GM12878 (cell line): ENCODE measurements around the gene TNFRSF11A.

Source experiments
- CTCF ChIP-seq, 3 experiments: IDR thresholded peaks in 2 of 3; conservative IDR thresholded peaks in 1 of 3; 2 replicates each; pipeline ENCODE4 v1.5.1; 2011; ENCODE audit warnings: low read depth in 3 of 3, low read length in 3 of 3, mild to moderate bottlenecking in 3 of 3, control low read depth in 2 of 3, moderate library complexity in 2 of 3, inconsistent platforms in 1 of 3, mixed read lengths in 1 of 3; ENCODE audit not compliant: control insufficient read depth in 2 of 3, insufficient read depth in 1 of 3; ENCODE audit errors: extremely low read depth in 1 of 3
- RCOR1 ChIP-seq: conservative IDR thresholded peaks from 2 replicates; pipeline ENCODE4 v1.6.1; 2012; ENCODE audit warnings: low read depth, low read length, improper control_type of control experiment
- SMC3 ChIP-seq: IDR thresholded peaks from 2 replicates; pipeline ENCODE4 v1.6.1; 2011; ENCODE audit warnings: low read length, improper control_type of control experiment, borderline replicate concordance
- SP1 ChIP-seq: IDR thresholded peaks from one replicate; pipeline ENCODE4 v1.6.1; 2011; ENCODE audit warnings: low read depth, low read length
- USF2 ChIP-seq: IDR thresholded peaks from 2 replicates; pipeline ENCODE4 v1.6.1; 2011; ENCODE audit warnings: low read depth, low read length, improper control_type of control experiment, borderline replicate concordance
- YY1 ChIP-seq: IDR thresholded peaks from 2 replicates; pipeline ENCODE4 v1.6.1; 2011; ENCODE audit warnings: low read depth, mild to moderate bottlenecking, low read length

GRCh38 chr18:62331581-62332356 lies 6.7 kb downstream of the TNFRSF11A start:
- TF ChIP-seq RCOR1 = no peak
- no peak for TF ChIP-seq USF2
- TF ChIP-seq SP1 = no peak
- TF ChIP-seq CTCF (IDR thresholded peaks at IDR 0.05 in 2 of 3, conservative IDR thresholded peaks at IDR 0.05 in 1 of 3; ENCODE audit: control insufficient read depth in 2 of 3, extremely low read depth in 1 of 3, insufficient read depth in 1 of 3, low read depth in 3 of 3, low read length in 3 of 3) = no peak
- no peak for TF ChIP-seq YY1
- no peak for TF ChIP-seq SMC3
